Measurements from ENCODE around the gene TP73.

Gene TP73

GRCh38 chr1:3749512-3749911 is 97.2 kb downstream of the TP73 start:
- H3K9me3 Mint-ChIP-seq: no peaks in the 10 kb centered on the region
- peaks cover 5% of the 10 kb centered on the region for H3K27me3 Mint-ChIP-seq (ENCODE audit: low read depth)
- peaks cover 2% of the 10 kb centered on the region for H3K36me3 Mint-ChIP-seq (ENCODE audit: low read depth)
- H3K27ac Mint-ChIP-seq: no peak overlapping the region
- no peak overlapping the region for H3K4me3 Mint-ChIP-seq
- H3K4me1 Mint-ChIP-seq (ENCODE audit: low read depth): peaks cover 17% of the 10 kb centered on the region

DNA sequence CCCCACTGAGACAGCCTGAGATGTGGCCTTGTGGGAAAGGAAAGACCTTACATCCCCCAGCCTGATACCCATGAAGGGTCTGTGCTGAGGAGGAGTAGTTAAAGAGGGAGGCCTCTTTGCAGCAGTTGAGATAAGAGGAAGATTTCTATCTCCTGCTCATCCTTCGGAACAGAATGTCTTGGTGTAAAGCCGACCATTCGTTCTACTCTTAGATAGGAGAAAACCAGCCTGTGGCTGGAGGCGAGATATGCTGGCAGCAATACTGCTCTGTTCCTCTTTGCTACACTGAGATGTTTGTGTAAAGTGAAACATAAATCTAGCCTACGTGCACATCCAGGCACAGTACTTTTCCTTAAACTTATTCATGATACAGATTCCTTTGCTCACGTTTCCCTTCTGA is 98.4 kb downstream of the TP73 start:
- Mint-ChIP-seq H3K27me3 (ENCODE audit: low read depth) (peaks cover 5% of the 10 kb centered on the region), H3K9me3 (no peaks in the 10 kb centered on the region), H3K27ac (no peak overlapping the region), H3K36me3 (ENCODE audit: low read depth) (no peaks in the 10 kb centered on the region), H3K4me1 (ENCODE audit: low read depth) (peaks cover 12% of the 10 kb centered on the region), H3K4me3 (no peak overlapping the region)

GRCh38 chr1:3752400-3752945 is 100.2 kb downstream of the TP73 start, which contains the start of gene CCDC27:
TSS of gene CCDC27 (plus strand) at chr1:3752450. CDS start at chr1:3752482, 32 bp downstream.
- Mint-ChIP-seq H3K27ac (no peak within 1 kb of the TSS), H3K9me3 (no peaks in the 10 kb centered on the region), H3K4me3 (no peak within 1 kb of the TSS), H3K4me1 (ENCODE audit: low read depth) (peaks cover 3% of the 10 kb centered on the region), H3K36me3 (ENCODE audit: low read depth) (no peaks in the 10 kb centered on the region), H3K27me3 (ENCODE audit: low read depth) (peaks cover 5% of the 10 kb centered on the region)

DNA sequence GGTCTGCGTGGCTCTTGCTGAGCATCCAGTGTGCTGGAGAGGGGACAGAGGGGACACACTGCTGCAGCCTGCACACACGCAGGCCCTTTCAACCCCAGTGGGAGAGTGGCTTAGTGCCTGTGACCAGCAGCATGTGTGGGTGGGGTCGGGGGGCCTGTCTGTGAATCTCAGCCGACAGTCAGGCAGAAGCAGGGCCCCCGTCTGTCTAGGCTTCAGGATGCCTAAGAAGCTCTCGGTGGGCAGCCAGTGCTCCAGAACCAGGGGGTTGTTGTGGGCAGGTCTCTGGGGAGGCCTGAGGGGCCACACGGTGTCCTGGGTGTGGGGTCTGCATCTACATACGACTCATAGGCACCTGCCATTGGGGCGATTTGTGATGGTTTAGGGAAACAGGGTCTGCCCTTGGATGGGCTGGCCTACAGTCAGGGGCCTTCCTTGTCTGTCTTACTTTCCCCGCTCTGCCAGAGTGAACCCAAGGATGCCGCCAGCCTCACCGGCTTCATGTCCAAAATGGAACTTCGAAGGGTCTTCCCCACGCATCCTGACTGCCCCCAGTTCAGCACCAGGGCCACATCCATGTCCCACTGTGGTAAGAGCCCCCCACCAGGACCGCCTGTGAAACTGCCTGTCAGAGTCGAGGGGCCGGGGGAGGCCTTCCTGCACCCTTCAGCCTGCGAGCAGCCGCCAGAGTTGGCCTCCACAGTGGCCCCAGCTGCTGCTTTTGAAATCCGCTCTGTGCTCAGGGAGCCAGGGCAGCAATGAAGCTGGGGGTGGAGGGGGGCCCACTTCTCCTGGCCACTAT is 101.5 kb downstream of the TP73 start:
- no peaks in the 10 kb centered on the region for H3K9me3 Mint-ChIP-seq
- H3K36me3 Mint-ChIP-seq (ENCODE audit: low read depth): no peaks in the 10 kb centered on the region
- H3K4me3 Mint-ChIP-seq: no peak overlapping the region
- H3K27me3 Mint-ChIP-seq (ENCODE audit: low read depth): peaks cover 5% of the 10 kb centered on the region
- no peaks in the 10 kb centered on the region for H3K4me1 Mint-ChIP-seq (ENCODE audit: low read depth)
- H3K27ac Mint-ChIP-seq: no peak overlapping the region

GRCh38 chr1:3756394-3756793 is 104.1 kb downstream of the TP73 start:
- no peaks in the 10 kb centered on the region for H3K36me3 Mint-ChIP-seq (ENCODE audit: low read depth)
- H3K27ac Mint-ChIP-seq: no peak overlapping the region
- H3K4me1 Mint-ChIP-seq (ENCODE audit: low read depth): no peaks in the 10 kb centered on the region
- no peaks in the 10 kb centered on the region for H3K9me3 Mint-ChIP-seq
- no peak overlapping the region for H3K4me3 Mint-ChIP-seq
- H3K27me3 Mint-ChIP-seq (ENCODE audit: low read depth): no peaks in the 10 kb centered on the region

DNA sequence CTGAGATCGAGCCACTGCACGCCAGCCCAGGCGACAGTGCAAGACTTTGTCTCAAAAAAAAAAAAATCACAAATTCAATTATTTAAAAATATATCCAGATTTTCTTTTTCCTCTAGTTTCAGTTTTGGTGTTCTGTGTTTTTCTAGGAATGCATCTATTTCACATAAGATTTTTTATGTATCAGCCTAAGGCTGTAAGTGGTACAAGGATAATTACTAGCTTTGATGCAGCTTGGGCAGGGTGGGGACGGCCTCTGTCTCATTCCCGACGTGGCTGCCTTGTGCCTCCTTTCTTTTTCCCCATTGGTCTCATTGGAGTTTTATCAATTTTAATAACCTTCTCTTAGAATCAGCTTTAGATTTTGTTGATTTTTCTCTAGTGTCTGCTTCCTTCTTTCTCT is 106.8 kb downstream of the TP73 start:
- H3K36me3 Mint-ChIP-seq (ENCODE audit: low read depth): no peaks in the 10 kb centered on the region

GRCh38 chr1:3759796-3760195 is 107.5 kb downstream of the TP73 start:
- Mint-ChIP-seq H3K4me1 (ENCODE audit: low read depth) (no peaks in the 10 kb centered on the region), H3K27ac (no peak overlapping the region), H3K9me3 (no peaks in the 10 kb centered on the region), H3K27me3 (ENCODE audit: low read depth) (no peaks in the 10 kb centered on the region), H3K4me3 (no peak overlapping the region), H3K36me3 (ENCODE audit: low read depth) (no peaks in the 10 kb centered on the region)

More for the DNA sequence above, 106.8 kb downstream of the TP73 start:
- no peaks in the 10 kb centered on the region for H3K9me3 Mint-ChIP-seq
- no peaks in the 10 kb centered on the region for H3K4me1 Mint-ChIP-seq (ENCODE audit: low read depth)
- H3K27me3 Mint-ChIP-seq (ENCODE audit: low read depth): no peaks in the 10 kb centered on the region
- no peak overlapping the region for H3K27ac Mint-ChIP-seq
- H3K4me3 Mint-ChIP-seq: no peak overlapping the region

DNA sequence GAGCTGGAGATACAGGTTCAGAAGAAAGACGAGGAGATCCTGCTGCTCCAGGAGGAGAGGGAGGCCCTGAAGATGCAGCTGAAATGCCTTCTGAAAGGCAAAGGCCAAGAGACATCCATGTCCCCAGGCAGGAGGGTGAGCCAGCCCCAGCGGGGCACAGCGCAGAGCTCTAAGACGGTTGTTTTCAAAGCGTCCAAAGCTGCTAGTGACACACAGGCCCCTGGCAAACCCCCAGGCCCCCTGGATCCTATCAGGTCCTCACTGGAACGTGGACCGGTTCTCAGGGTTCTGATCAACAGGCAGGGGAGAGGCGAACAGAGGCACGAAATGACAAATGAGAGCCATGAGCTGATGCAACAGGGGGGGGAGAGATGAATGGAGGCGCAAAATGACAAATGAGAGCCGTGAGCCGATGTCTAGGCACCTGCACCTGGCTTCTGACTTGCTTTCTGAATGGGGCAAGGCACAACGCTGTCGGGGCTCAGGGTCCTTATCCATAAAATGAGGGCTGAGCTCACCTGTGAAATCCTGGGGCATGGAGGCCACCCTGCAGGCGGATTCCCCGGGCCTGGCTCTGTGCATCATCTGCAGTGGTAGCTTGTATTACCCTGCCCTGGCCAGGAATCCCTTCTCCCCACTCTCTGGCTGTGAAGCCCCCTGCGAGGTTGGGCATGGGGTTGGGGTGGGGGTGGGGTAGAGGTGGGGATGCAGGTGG is 109.1 kb downstream of the TP73 start:
- Mint-ChIP-seq H3K4me3 (no peak overlapping the region), H3K27me3 (ENCODE audit: low read depth) (no peaks in the 10 kb centered on the region), H3K4me1 (ENCODE audit: low read depth) (no peaks in the 10 kb centered on the region), H3K27ac (no peak overlapping the region), H3K9me3 (no peaks in the 10 kb centered on the region), H3K36me3 (ENCODE audit: low read depth) (no peaks in the 10 kb centered on the region)

DNA sequence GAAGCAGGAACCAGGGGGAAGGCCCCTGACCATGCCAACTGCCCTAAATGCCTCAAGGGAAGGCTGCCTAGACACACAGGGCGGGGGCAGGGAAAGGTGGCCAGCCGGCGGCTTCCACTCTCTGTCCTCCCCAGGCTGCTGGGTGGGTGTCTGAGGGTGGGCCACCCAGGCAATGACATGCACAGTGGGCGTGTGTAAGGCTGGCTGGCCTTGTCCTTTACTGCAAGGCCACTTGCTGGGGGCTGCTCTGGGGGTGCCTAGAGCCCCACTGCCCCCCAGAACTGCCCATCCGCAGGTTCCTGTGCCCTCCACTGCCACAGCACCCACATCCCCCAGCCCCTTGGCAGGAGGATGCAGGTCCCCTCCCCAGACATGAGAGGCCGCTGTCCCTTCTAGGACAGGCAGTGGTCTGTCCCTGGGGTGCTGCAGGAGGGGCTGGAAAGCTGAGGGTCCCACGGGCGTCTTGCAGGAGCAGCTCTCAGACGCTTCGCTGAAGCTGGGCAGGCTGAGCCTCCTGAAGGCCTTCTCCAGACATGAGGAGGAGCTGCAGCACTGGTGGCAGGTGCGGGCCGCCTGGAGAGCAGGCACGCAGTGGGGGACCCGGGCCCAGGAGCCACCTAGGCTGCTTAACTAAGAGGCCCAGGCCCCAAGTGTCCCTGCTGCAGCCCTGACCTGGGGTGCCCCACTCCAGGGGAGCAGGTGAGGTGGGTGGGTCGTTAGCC is 110.0 kb downstream of the TP73 start:
- Mint-ChIP-seq H3K4me3 (no peak overlapping the region), H3K27me3 (ENCODE audit: low read depth) (no peaks in the 10 kb centered on the region), H3K4me1 (ENCODE audit: low read depth) (no peaks in the 10 kb centered on the region), H3K27ac (no peak overlapping the region), H3K9me3 (no peaks in the 10 kb centered on the region), H3K36me3 (ENCODE audit: low read depth) (no peaks in the 10 kb centered on the region)

DNA sequence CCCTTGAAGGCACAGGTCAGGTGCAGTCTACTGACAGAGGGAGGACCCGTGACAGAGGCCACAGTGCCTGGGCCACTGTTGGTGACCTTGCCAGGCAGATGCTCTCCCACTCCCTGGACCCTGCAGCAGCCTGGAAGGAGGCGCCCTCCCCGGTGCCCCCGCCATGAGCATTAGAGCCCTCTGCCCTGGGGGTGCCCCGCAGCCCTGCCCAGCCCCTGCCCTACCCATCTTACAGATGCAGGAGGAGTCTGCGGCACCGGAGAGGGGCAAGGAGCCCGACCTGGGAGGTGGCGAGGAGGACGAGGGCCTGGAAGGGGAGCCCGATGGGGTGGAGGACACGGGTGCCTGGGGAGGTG is 110.5 kb downstream of the TP73 start:
- Mint-ChIP-seq H3K9me3 (no peaks in the 10 kb centered on the region), H3K4me3 (no peak overlapping the region), H3K27ac (no peak overlapping the region), H3K27me3 (ENCODE audit: low read depth) (no peaks in the 10 kb centered on the region), H3K4me1 (ENCODE audit: low read depth) (no peaks in the 10 kb centered on the region), H3K36me3 (ENCODE audit: low read depth) (no peaks in the 10 kb centered on the region)

- Mint-ChIP-seq H3K27me3 (ENCODE audit: low read depth) (no peaks in the 10 kb centered on the region), H3K36me3 (ENCODE audit: low read depth) (no peaks in the 10 kb centered on the region), H3K27ac (no peak overlapping the region), H3K4me1 (ENCODE audit: low read depth) (no peaks in the 10 kb centered on the region), H3K4me3 (no peak overlapping the region), H3K9me3 (no peaks in the 10 kb centered on the region)
These were observed 111.2 kb downstream of the TP73 start for GRCh38 chr1:3763351-3764125.

- no peaks in the 10 kb centered on the region for H3K9me3 Mint-ChIP-seq
- H3K27me3 Mint-ChIP-seq (ENCODE audit: low read depth): no peaks in the 10 kb centered on the region
- H3K4me1 Mint-ChIP-seq (ENCODE audit: low read depth): no peaks in the 10 kb centered on the region
- no peaks in the 10 kb centered on the region for H3K36me3 Mint-ChIP-seq (ENCODE audit: low read depth)
- no peak overlapping the region for H3K27ac Mint-ChIP-seq
- no peak overlapping the region for H3K4me3 Mint-ChIP-seq
These were observed 115.1 kb downstream of the TP73 start for GRCh38 chr1:3767328-3767925.

DNA sequence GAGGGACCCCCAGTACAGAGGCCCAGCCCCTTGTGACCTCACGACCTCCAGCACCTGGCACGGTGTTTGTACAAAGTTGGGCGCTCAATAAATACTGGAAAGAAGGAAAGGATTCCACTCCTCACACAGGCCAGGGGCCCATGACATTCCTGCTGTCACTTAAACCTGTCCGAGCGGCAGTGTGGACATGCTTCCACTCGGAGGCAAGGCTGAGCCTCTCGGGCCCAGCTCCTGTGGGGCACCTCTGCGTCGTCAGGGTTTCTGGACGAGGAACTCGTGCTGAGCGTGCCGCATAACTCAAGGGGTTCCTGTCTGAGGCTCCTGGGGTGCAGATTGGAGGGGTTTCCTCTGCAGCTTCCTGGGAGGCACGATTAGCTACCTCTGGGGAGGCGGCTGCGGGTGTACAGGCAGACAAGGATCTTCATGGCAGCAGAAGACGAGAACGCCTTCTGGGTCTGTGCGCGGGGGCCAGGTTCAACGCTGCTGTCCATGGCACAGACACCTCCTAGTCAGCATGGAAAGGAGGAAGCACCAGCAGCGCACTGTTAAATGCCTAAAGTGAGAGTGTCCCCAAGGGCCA is 116.6 kb downstream of the TP73 start:
- Mint-ChIP-seq H3K36me3 (ENCODE audit: low read depth) (no peaks in the 10 kb centered on the region), H3K4me3 (no peak overlapping the region), H3K27me3 (ENCODE audit: low read depth) (no peaks in the 10 kb centered on the region), H3K4me1 (ENCODE audit: low read depth) (no peaks in the 10 kb centered on the region), H3K27ac (no peak overlapping the region), H3K9me3 (no peaks in the 10 kb centered on the region)

All from T-helper 1 cell treated with Interleukin-12 subunit alpha and Interleukin-12 subunit beta and Interleukin-4 antibody, amounts not matched to agents 30 μg/mL and 1 μg/mL, for 36 hours (primary cell).